Activated CD8-positive, alpha-beta memory T cell treated with anti-CD3 and anti-CD28 coated beads, Interleukin-2, amount 50 U/mL, for 24 hours (primary cell): Measurements from ENCODE around the gene MPO.

ENCODE experiments used
- DNase-seq: peaks from one replicate; pipeline ENCODE4 v3.0.0-alpha.2; 2020; ENCODE audit errors: extremely low read depth

Gene MPO

DNA sequence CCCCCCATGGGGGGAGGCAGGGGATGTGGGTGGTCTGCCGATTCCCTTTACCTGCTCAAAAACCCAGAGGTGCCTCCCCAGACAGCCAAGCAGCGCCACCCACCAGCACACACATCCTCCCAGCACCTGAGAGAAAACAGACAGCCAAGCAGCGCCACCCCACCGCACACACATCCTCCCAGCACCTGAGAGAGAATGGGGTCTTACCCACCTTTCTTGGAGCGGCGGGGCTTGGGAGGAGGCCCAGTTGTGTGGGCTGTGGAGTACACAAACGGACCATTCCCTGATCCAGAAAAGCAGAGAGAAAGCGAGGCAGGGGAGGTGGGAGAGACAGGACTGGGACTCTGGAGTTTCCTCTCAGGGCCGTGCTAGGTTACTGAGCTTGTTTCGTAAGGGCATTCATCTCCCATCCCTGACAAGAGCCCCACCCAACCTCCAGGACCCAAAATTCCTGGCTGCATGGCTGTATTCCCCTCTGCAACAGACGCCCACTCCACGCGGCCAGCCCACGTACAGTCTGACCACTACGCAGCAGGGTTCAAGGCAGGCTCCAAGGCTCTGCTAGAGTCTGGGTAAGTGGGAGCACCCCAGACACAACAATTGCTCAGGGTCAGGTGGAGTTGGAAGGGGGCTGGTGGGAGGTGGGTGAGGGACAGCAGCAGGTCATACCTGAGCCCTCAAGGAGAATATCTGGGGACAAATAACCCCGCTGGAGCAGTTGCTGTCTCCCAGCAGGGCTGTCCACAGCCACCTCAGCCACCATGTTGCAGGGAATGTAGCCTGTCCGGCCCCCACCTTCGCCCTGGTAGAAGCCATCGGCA, 25.6 kb upstream of the MPO start:
- DNase-seq = no peak

DNA sequence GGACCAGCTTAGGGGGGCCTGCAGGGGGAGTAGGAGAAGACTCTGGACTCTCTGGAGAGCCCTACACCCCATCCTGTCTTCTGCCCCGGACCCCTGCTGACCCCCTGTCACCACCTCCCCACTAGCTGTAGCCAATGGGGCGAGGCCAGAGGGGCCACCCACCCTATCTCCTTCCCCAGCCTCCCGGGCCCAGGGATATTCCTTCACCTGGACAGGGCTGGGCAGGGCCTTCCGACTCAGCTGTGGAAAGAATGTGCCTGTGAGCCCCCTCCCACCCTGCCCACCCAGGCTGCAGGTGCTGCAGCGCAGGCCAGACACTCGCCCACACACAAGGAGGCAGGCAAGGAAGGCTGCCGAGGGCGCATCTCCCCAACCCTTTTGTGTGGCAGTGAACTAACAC, 24.9 kb upstream of the MPO start:
- DNase-seq = no peak

DNA sequence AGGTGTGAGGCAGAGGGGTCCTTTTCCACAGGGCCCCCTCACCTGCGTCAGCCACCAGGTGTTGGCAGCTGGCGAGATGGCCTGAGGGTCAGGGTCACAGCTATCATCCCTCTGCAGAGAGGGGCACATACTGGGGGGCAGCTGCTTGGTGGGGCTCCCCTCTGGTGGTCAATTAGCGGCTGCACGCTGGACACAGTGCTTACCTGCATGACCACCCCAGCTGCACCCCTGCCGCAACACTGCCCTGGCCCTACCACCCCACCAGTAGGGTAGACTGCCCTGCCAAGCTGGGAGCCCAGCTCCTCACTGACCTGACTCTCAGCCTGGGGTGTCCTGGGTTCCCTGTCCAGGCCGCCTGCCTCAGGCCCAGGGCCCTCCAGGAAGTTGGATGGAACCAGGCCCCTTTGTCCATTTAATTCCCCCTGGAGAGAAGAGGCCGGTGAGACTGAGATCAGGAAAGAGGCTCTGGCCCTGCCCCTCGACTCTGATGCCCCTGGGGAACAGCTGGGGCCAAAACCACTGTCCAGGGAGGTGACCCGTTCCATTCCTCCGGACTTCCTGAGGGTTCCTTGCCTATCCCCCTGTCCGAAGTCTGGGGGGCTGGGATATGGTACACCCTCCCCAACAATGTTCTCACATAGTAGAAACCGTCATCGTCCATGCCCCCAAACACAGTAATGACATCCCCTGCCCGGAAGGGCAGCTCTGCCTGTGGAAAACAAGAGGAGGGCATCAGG, 24.2 kb upstream of the MPO start:
- no peak for DNase-seq

DNA sequence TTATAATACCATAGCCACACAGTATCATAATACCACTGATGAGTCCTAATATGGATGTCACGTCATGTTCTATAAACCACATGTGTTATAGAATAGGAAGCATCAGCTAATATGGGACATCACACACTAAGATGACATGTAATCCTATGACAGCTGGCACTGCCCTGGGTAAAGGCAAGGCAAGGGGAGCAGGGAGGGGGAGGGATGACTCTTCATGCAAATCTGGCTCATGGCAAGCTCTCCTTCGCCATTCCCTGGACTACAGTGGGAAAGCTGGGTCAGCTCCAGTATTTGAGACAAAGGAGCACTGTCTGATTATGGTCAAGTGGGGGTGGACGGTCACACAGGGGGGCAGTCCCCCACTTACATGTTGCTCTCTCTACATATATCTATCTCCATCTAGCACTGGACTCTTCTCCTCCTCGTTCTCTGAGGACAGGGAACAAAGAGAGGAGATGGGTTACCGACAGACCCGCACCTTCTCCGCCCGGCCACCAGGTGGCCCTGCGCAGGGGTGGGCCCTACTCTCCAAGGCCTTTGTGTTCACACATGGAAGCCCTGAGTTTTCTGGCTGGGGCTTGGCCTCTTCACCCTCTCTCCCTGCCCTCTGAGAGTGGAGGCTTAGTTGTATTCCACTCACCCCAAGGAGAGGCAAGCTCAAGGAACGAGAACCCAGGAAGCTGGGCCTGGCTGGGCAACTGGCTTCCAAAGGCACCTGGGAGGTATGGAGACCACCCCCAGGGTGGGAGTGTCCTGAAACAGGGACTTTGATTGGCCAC, 23.4 kb upstream of the MPO start:
- DNase-seq = peak; percentile 27

DNA sequence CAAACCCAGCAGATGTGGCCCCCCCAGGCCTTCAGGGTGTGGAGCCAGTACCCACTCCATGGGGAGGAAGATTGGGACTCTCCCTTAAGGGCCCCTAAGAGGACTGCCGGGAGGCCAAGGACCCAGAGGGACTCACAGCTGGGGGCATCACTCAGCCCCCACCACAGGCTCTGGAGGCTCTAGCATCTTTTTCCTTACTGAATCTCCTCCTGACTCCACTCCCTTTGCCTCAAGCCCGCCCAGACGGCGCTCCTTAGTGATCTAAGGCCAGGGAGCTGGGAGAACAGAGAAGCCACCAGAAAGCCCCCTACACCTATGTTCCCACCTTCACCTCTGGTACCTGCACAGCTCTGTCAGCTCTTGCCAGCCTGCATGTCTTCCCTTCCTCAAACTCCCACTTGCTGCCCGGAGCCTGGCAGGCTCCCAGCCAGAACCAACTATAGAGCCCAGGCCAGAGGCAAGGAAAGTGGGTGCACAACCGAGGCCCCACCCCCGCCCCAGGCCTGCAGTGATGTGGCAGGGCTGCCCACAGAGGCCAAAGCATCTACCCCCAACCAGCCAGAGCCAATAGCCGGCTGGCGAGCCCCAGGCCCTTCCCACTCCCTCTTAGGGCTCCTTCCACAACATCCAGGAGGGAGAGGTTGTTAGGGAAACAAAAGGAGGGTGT, 22.3 kb upstream of the MPO start:
- no peak for DNase-seq

DNA sequence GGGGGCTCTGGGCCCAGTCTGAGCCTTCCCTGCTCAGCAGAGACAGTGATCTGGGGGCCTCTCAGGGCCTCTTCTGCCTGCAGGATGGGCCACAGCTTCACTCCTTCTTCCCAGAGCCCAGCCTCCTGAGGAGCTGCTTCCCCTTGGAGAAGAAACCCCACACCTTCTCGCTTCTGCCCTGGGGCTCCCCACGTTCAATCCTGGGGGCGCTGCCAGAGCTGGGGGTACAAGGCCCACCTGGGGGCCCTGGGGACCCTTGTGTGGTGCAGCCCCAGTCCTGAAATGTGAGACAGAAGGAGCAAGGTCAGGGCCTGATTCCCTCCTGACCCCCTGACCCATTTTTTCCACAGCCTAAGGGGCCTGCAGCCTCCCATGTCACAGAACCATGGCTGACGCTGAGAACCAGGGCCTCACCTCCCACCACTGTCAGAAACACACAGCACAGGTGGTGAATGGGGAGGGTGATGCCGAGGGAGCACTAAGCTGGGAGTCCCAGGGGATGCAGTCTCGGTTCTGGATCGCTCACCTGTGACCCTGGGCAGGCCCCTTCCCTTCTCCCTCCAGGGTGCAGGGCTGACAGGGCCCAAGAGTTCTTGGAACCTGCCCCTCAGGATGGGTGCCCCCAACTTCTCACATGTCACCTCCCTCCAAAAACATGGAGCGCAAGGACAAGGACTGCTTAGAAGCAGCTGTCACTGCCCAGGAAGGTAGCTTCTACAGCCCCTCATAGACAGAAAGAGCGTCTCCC, 21.6 kb upstream of the MPO start:
- no peak for DNase-seq

DNA sequence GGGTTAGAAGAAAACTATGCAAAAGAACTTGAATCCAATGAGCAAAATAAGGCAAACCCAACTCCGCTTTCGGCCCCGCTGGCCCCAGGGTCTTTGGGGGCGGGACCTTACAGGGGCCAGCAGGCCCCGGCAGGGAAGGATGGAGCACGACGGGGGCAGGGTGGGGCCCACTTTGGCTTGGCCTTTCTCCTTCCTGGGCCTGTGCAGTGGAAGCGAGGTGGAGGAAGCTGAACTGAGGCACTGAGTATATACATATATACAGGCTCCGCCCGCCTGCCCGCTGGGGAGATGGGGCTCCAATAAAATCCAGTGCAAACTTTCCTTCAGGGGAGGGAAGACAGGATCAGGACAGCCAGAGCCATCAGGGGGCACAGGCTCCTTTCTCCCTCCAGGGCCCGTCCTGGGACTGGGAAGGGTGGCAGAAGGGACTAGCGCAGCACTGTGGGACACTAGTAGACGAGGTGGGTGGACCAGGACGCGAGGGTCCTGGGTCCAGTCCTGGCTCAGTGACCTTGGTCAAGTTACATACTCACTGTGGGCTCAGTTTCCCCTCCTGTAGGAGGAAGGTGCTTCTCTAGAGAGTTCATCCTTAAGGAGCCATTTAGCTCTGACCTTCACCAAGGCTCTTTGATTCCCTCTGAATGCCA, 20.9 kb upstream of the MPO start:
- DNase-seq = no peak

DNA sequence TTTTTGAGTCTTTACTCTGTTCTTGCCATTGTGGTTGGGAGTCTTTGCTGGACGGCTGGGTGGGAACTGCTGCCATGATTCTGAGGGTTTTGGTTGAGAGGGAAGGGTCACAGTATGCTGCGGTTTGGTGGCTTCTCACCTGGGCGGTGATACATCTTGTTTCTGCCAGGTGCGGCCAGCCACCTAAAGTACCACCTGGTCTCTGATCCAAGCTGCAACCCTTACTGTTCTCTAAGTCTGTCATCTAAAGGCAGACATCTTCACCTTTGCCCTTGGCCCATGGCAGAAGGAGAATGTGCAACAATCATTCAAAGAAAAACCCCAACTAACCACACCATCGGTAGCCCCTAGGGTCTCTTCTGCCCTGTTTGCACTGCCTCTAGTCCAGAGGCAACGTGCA, 19.6 kb upstream of the MPO start:
- DNase-seq = no peak

DNA sequence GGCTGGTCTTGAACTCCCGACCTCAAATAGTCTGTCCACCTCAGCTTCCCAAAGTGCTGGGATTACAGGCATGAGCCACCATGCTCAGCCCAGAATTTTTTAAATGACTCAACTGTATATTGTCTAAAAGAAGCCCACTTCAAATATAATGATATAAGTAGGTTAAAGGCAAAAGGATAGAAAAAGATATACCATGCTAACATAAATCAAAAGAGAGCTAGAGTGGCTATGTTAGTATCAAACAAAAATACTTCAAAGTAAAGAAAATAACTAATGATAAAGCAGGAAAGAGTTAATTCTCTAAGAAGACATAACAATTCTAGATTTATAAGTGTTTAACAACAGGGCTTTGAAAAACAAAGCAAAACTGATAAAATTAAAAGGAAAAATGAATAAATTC, 13.3 kb upstream of the MPO start:
- DNase-seq = no peak

DNA sequence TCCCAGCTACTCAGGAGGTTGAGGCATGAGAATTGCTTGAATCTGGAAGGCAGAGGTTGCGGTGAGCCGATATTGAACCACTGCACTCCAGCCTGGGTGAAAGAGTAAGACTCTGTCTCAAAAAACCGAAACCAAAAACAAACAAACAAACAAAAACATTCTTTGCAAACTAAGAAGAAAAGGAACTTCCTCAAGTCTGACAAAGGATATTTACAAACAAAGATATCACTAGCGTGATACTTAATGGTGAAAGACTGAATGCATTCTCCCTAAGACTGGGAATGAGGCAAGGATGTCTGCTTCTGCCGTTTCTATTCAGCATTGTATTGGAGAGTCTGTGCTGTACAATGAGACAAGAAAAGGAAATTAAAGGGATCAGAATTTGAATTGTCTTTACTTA, 10.5 kb upstream of the MPO start:
- DNase-seq = no peak

DNA sequence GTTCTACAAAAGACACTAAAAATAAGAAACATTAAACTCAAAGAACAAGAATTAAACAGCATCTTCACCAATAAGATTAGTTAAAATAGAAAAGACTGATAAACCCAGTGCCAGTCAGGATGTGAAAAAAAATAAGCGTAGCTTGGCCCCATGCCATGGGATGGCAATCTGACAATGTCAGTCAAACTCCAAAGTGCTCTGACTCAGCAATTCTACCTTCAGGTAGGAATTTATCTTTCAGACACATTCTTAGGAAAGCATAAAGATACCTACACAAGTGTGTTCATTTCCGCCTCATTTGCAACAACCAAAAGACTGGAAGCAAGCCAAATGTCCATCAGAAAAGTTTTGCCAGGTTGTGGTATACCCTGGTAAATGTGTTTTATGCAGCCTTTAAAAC, 9.1 kb upstream of the MPO start:
- DNase-seq = no peak

DNA sequence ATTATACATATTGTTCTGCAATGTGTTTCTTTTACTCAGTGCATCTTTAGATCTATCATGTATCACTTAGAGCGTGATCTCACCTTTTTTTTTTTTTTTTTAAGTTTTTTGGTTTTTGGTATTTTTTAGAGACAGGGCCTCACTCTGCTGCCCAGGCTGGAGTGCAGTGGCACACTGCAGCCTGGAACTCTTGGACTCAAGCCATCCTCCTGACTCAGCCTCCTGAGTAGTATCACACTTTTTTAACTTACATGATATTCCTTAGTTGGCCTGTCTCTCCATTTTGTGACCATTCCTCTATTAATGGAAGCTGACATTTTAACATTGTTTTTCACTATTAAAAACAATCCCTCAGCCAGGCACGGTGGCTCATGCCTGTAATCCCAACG, 4.7 kb upstream of the MPO start:
- no peak for DNase-seq

DNA sequence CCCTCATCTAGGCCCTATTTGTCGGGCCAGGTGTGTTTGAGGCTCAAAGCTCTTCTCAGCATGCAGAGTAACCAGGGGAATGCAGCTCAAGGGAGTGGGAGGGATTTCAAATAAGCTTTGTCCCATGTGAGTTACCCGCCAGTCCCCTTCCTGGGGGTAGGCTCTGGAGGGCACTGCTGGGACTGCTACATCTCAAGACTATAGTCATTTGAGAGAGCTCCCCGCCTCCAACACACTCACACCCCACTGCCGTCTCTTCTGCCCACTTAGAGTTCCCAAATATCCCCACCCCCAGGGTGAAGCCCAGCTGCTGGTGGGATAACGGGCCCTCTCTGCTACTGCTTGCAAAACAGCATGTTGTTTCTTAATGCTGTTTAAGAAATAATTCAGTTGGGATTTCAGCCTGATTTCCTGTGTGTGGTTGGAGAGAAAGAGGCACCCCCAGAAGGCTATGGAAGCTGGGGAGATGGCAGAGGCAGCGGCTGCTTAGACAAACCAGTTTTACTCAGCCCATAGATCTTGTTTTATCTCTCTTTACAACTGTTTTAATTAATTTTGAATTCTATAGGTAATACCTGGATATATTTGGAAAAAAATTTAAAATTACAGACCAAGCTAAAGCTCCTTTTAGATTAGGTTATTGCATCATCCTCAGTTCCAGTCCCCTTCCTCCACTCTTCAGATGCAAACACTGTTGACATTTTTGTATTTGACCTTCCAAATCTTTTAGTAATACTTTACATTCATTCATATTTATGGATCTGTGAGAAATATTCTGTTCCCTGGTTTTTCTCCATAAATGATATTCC, 4.1 kb upstream of the MPO start:
- no peak for DNase-seq

DNA sequence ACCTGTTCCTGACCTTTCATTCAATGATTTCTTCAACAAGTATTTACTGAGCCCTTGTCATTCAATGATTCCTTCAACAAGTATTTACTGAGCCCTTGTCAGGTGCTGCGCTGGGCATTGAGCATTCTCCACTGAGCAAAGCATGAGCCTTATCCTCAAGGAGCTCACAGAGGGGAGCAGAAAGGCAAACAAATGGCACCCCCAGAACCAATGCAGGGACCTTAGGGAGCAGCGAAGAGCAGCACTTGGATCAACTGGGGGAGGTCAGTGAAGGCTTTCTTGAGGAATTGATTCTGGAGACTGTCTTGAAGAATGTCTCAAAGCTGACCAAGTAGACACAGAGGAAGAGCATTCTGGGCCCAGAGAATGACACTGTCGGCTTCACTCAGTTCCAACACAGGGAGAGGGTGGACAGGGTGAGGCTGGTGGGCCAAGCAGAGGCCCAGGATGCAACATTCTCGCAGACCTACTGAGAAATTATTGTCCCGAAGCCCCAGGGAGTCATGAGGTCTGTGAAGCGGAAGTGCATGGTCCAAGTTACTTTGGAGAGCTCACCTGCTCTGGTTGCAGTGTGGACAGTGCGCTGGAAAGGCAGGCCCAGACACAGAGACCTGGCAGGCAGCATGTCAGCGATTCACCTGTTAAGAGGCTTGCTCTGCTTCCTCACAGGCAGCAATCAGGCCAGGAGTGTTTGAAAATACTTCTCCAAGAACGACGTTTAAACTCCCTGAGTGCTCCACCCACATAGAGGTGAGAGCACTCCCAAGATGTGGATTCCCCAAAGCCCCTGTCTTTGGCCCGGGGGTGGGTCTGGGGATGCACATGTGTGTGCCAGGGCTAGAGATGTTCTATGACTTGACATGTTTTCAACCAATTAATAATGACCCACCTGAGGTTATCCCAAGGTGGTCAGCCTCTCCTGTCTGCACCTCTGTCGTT, 3.2 kb upstream of the MPO start:
- DNase-seq = no peak

DNA sequence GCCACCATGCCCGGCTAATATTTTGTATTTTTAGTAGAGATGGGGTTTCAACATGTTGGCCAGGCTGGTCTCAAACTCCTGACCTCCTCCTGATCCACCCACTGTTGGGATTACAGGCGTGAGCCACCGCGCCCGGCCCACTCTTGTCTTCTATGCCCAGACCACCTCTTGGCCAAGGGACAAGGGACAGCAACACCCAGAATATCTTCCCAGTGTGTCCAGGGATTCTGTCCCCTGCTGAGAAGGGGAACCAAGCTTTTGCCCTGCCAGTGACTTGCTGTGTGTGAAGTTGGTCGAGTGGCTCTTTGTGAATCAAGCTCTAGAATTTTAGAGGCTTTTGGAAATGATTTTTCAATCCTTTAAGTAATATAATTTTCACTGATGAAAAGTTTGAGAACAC, 1.7 kb upstream of the MPO start:
- DNase-seq = no peak

DNA sequence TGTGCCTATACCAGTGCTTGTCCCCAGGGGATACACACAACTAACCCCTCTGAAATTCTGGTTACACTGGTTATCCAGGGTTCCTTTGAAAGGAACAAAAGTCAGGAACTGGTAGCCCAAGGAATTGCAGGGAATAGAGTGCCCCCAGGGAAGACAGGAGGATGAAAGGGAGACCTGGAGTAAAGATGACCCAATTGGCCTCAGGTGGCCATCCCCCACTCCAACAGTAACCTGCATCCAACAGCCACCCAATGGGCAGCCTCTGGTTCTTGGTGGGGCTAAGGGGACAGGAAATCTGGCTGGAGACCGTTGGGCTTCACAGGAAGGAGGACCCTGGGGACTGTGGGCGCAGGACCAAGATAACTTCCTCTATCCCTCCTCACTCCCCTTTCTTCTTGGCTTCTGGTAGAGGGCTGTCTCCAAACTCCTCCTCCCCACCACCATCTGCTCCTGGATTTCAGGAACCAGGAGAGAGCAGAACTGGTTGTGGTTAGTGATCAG, 826 bp upstream of the MPO start:
- no peak for DNase-seq

DNA sequence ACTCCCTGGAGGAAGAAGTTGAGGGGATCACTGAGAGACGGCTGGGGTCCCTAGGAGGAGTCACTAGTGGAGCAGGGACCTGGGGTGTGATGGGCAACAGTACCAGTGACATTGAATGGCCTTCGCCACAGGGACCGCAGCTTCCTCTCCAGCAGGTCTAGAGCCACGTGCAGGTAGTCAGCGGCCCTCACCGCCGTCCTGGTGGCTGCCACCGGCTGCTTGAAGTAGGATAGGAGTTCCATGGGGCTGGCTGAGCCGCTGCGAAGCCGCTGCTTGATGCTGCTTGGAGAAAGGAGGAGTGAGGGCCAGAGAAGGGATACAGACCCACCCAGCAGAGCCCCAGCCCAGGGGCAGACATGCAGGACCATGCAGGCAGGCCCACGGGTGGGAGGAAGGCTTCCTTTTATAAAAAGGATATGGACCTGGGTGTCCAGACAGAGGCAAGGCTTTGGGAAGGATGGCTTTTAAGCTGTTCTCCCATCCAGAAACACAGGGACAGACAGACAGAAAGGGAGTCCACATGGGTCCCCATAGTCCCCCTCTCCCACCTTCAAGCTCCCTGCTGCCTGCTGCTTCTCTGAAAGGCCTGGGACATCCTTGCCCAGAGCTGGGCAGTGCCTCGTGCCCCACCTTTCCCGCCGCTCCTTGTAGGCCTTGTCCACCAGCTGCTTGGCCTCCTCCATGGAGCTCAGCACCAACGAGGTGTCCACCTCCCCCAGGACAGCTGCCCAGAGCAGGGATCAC, 827 bp downstream of the MPO start:
- DNase-seq = no peak
